COR-L47 (cell line): Measurements from ENCODE around the gene FGF12.
"Not testable (repeated sequence)": the region's sequence is repeated elsewhere in the genome, so short reads cannot be mapped to it uniquely, and the experiment has no call there.

Experiments used
- DNase-seq: peaks from one replicate; lab custom pipeline; 2025; lab: John Stamatoyannopoulos, UW

The FGF12 gene

GRCh38 chr3:192577811-192578210, 149.5 kb downstream of the FGF12 start:
- no peak for DNase-seq

GRCh38 chr3:192577271-192577670, 150.1 kb downstream of the FGF12 start:
- DNase-seq: no peak

- DNase-seq: not testable (repeated sequence)
Measured at GRCh38 chr3:192576704-192577103, 150.6 kb downstream of the FGF12 start.

- no peak for DNase-seq
Measured at GRCh38 chr3:192575879-192576506, 151.3 kb downstream of the FGF12 start.

GRCh38 chr3:192573240-192573639, 154.1 kb downstream of the FGF12 start:
- no peak for DNase-seq

- peak; percentile 75 for DNase-seq
Measured at GRCh38 chr3:192570821-192571791, 156.2 kb downstream of the FGF12 start.

DNA sequence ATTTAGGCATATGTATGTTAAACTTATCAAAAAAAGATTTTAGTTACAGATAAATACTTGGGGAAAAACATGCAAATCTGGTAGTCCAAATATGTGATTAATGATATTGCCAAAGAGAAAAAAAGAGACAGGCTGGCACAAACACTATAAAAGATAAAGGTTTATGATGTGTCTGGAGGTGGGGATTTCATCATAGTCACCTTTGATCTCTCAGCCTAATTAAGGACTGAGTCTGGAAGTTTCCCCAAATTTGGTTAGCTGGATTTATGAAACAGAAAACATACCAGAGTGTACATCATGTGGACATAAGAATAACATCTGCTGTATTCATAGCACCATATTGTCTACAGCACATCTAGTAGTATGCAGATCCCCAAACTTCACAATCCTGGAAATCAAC, 157.0 kb downstream of the FGF12 start:
- no peak for DNase-seq

GRCh38 chr3:192566706-192567290, 160.5 kb downstream of the FGF12 start:
- peak; percentile 78 for DNase-seq

DNA sequence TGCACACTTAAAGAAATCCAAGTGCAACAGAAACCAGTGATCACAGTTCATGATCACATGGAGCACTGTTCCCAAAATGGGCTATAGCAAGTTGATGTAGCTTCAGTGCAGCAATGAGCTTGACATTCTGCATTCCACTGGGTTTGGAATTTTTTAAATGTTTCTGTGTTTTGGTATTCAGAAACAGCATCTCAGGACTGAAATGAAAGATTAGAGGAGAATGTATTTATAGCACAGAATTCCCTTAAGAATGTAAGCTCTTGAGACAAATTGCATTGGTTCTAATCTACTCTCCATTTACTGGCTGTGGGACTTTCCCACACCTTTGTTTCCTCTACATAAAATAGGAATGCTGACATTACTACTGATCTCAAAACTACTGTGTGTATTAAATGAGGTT, 162.7 kb downstream of the FGF12 start:
- DNase-seq: no peak

- no peak for DNase-seq
Measured at GRCh38 chr3:192563417-192563816, 163.9 kb downstream of the FGF12 start.

- no peak for DNase-seq
Measured at GRCh38 chr3:192553707-192554106, 173.6 kb downstream of the FGF12 start.

DNA sequence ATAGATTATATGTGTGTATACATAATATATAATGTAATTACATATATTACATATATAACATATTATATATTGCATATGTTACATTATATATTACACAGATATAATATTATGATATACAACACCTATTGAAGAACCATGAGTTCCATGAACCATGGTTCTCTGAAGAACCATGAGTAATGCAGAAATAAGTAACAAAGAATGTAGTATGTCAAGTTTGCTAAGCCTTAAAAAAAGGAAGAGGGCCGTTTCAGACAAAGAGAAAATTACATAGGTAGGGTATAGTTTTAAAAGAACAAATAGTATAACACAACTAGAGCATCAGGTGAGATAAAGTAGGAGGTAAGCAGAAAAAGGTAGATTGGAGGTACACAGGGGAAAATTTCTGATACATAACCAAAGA, 177.0 kb downstream of the FGF12 start:
- DNase-seq: no peak

DNA sequence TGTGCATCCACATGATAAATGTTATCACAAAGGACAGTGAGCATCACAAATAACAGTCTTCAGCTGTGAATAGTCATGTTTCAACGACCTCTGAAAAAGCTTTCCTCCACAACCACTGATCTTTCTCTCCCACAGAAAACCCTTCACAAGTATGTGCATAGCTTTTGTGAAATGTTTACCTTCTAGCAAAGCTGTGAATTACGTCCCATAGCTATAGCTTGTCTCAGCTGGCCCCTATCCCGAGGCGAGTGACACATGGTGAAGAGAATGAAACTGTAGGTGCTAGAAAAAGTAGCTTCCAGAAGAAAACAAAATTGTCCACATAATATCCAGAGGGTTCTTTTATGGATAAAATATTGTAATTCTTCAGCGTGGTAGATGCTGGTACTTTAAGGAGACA, 182.0 kb downstream of the FGF12 start:
- DNase-seq: no peak

GRCh38 chr3:192543163-192543562, 184.2 kb downstream of the FGF12 start:
- DNase-seq: no peak

DNA sequence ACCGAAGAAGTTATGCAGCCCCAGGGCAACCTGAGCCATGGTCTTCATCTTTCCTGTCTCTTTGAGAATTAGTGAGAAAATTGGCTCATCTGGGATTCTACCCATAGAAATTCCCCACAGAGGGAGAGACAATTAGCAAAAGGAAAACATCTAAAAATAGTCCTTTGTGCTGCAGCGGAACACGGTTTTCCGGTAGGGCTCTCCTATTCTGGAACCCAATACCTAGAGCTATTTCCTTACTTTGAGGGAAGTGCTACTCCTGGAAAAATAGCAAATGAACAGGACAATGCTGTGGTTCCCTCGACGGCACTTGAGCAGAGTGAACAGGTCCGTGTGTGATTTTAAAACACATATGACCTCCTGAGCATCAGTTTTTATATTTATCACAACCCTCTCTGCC, 210.5 kb downstream of the FGF12 start:
- DNase-seq: no peak

DNA sequence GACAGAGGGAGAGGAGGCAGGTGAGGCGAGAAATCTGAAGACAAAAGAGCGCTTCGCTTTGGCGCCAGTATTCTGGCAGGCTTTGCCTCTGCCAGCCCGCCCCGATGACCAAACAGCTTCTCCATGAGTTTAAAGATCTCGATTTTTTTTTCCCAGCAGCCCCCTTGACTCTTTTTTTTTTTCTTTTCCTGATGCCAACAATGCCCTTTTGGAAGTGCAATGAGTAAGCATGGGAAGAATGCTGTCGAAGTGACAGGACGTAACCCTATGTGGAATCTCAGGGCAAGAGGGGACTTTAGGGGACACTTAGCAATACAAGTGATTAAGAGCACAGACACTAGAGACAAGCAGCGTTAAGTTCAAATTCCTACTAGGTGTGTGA, 211.7 kb downstream of the FGF12 start:
- DNase-seq: no peak

DNA sequence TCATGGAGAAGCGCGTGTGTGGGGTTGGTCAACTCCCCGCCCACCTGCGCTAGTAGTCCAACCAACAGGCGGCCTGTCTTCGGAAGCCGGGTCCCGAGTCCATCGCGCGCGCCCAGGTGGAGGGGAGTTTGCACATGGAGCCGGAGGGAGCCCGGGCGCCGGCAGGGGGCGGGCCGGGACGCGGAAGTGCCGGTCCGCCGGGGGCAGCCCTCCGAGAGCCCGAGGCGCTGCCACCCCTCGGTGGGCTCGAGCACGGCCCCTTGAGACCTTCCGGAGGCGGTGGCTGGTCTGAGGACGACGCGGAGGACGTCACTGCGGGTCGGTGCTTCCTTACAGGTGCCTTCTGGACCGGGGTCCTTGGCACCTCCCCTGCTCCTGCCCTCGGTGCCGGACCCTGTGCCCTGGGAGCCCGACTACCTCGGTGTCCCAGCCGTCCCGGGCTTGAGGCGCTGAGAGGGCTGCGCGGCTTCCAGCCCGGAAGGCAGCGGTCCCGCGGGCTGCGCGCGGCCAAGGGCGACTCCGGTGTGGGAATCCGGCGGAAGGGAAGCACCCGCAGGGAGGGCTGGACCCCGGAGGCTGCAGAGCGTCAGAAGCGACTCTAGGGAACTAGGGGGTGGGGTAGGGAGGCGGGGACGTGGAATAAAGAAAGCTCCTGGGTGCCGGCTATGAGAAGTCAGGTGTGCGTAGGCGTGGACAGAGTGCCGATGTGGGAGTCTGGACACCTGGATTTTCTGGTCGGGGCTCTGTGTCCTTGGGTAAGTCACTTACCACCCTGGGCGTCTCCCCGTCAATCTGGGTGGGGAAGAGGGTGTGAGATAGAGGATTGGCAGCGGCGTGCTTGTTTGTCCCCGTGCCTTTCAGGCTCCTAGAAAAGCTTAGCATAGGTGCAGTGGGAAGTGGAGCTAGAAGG, 212.3 kb downstream of the FGF12 start:
- DNase-seq: peak; percentile 95

DNA sequence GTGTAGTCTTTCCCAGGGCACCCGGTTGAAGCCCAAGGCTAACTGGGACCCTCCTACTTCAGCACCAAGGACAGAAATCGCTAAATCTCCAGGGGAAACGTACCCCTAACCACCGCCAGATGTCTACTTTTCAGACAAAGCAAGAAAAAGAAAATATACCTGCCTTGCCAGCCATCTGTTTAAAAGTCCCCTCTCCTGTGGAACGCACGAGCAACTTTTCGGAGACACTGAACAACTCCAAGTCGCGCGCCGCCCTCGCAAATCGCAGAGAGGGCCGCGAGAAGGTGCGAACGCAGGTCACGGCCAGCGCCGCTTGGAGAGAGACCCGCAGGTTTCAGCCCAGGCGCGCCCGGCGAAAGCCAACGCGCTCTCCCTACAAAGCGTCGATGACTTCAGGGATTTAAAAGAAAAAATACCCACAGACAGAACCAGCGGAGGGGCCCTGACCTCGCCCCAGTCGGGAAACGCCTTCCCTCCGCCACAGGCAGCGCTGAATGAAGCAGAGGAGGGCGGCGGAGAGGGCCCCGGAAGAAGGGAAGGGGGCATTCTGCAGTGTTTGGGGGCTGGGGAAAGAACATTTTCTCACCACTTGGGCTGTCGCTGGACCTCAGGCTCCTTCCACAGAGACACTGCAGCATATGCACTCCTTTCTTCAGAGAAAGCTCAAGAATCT, 213.1 kb downstream of the FGF12 start:
- DNase-seq: peak; percentile 69

DNA sequence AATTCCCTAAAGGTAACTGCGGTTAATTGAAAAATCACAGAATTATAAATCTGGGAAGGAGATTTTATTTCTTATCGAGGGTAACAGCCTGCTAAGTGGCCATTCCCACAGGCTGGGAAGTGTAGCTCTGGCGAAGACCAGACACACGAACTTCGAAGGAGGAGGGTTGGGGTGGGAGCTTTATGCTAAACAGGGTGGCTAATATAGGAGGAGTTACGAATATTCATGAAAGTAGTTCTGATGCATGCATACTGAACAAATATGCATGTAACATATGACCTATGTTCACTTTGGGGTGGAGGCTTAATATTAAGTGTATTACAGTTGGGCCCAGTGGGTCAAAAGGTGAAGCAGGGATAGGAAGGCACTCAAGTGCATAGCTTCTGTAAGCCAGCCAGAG, 221.6 kb downstream of the FGF12 start:
- no peak for DNase-seq

- no peak for DNase-seq
Measured at GRCh38 chr3:192501401-192501800, 225.9 kb downstream of the FGF12 start.

DNA sequence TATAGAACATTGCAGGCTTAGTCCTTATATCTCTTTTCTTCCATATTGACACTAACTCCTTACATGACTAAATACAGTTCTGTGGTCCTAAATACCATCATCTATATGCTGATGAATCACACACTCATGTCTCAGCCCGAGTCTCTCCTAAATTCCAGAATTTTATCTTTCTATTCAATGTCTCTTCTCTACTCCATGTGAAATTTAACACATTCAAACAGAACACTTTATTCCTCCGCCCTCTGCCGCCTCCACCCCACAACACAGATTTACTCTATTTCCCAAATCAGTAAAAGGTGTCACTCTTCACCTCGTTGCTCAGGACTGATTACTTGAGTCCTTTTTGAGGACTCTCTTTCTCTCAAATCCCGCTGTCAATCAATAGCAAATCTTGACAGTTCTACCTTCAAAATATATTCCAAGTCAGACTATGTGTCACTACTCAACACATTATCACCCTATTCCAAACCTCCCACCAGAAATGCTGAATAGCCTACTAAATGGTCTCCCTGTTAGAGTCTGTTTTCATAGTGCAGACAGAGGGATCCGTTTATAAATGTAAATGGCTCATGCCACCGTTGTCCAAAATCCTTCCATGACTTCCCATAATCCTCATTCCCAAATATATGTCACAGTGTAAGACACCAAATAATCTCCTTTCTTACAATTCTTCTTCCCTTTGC, 230.3 kb downstream of the FGF12 start:
- DNase-seq: no peak
